DND-41 (cell line): Measurements from ENCODE around the gene SLC23A1.
A peak's percentile ranks its signal among the peaks of the same experiment; 100 is the strongest.

Experiments used
- ATAC-seq: fragments of 200-7000 bp; cut with Tn5 transposase; 3 replicates; pipeline ENCODE4 v1.9.1; 2021; ENCODE audit warnings: low read depth; ENCODE audit not compliant: insufficient read depth
- DNase-seq: peaks from one replicate; pipeline ENCODE4 v3.0.0-alpha.2; 2020
- H2AFZ ChIP-seq: 2 replicates; pipeline ENCODE4 v1.6.0; 2012; ENCODE audit warnings: low read depth, low read length
- H3K27ac ChIP-seq: 2 replicates; pipeline ENCODE4 v1.5.1; 2012; ENCODE audit warnings: low read length, inconsistent platforms
- H3K27me3 ChIP-seq: fragments of 200-600 bp; sonication (generic); 2 replicates; pipeline ENCODE4 v1.6.0; 2012; ENCODE audit warnings: low read length, mild to moderate bottlenecking, inconsistent platforms; ENCODE audit not compliant: insufficient read depth, poor library complexity
- H3K36me3 ChIP-seq: 2 replicates; pipeline ENCODE4 v1.5.1; 2012; ENCODE audit warnings: low read length, inconsistent platforms; ENCODE audit not compliant: insufficient read depth
- H3K4me1 ChIP-seq: 2 replicates; pipeline ENCODE4 v1.5.1; 2012; ENCODE audit warnings: mild to moderate bottlenecking, low read length; ENCODE audit not compliant: insufficient read depth
- H3K4me2 ChIP-seq: 2 replicates; pipeline ENCODE4 v1.6.0; 2012; ENCODE audit warnings: mild to moderate bottlenecking, moderate library complexity, low read length, inconsistent platforms; ENCODE audit not compliant: insufficient read depth
- H3K4me3 ChIP-seq, 2 experiments: fragments of 200-600 bp in 1 of 2; shearing (Covaris generic) in 1 of 2; 2 replicates each; pipeline ENCODE4 v1.5.1; 2012 to 2016; ENCODE audit warnings: inconsistent platforms in 2 of 2, low read length in 2 of 2, mild to moderate bottlenecking in 2 of 2, low read depth in 1 of 2, moderate library complexity in 1 of 2
- H3K79me2 ChIP-seq: 2 replicates; pipeline ENCODE4 v1.6.0; 2012; ENCODE audit warnings: low read length, inconsistent platforms; ENCODE audit not compliant: insufficient read depth
- H3K9ac ChIP-seq: 2 replicates; pipeline ENCODE4 v1.6.0; 2012; ENCODE audit warnings: low read depth, mild to moderate bottlenecking, inconsistent platforms, low read length, moderate library complexity
- H3K9me3 ChIP-seq: 2 replicates; pipeline ENCODE4 v1.5.1; 2012; ENCODE audit warnings: low read length, moderate library complexity, mild to moderate bottlenecking, inconsistent platforms; ENCODE audit not compliant: insufficient read depth, severe bottlenecking
- H4K20me1 ChIP-seq: 2 replicates; pipeline ENCODE4 v1.6.0; 2012; ENCODE audit warnings: low read length; ENCODE audit not compliant: insufficient read depth
- EZH2 ChIP-seq: IDR thresholded peaks from 3 replicates; pipeline ENCODE4 v1.6.1; 2012; ENCODE audit warnings: borderline replicate concordance, low read depth, mild to moderate bottlenecking, moderate library complexity, low read length, inconsistent platforms; ENCODE audit not compliant: severe bottlenecking
- TF ChIP-seq, protein P1 (sequence below): IDR thresholded peaks from 2 replicates; pipeline ENCODE4 v1.5.1; 2012; ENCODE audit warnings: borderline replicate concordance, low read length, moderate library complexity, mild to moderate bottlenecking; ENCODE audit not compliant: poor library complexity, severe bottlenecking; ENCODE audit errors: extremely low read depth

Gene SLC23A1

GRCh38 chr5:139392678-139393496 is 9.8 kb upstream of the SLC23A1 start:
- peak overlapping the region; percentile 65 to 75; a peak in 3 of 4 replicates for H3K4me3 ChIP-seq
- peaks cover 38% of the 10 kb centered on the region for H4K20me1 ChIP-seq
- peaks cover 64% of the 10 kb centered on the region for H3K4me1 ChIP-seq
- DNase-seq, result peak; percentile 91
- peak overlapping the region; percentile 99 for H3K27ac ChIP-seq
- no peaks in the 10 kb centered on the region for H3K9me3 ChIP-seq
- H3K36me3 ChIP-seq, result peaks cover 51% of the 10 kb centered on the region
- H3K9ac ChIP-seq, result peak overlapping the region; percentile 87
- TF ChIP-seq, protein P1, sequence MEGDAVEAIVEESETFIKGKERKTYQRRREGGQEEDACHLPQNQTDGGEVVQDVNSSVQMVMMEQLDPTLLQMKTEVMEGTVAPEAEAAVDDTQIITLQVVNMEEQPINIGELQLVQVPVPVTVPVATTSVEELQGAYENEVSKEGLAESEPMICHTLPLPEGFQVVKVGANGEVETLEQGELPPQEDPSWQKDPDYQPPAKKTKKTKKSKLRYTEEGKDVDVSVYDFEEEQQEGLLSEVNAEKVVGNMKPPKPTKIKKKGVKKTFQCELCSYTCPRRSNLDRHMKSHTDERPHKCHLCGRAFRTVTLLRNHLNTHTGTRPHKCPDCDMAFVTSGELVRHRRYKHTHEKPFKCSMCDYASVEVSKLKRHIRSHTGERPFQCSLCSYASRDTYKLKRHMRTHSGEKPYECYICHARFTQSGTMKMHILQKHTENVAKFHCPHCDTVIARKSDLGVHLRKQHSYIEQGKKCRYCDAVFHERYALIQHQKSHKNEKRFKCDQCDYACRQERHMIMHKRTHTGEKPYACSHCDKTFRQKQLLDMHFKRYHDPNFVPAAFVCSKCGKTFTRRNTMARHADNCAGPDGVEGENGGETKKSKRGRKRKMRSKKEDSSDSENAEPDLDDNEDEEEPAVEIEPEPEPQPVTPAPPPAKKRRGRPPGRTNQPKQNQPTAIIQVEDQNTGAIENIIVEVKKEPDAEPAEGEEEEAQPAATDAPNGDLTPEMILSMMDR, result peak; percentile 84
- no peak for TF ChIP-seq EZH2
- H2AFZ ChIP-seq, result peak overlapping the region; percentile 70
- peak overlapping the region; percentile 96 for H3K4me2 ChIP-seq
- H3K79me2 ChIP-seq, result peaks cover 81% of the 10 kb centered on the region
- no peaks in the 10 kb centered on the region for H3K27me3 ChIP-seq
- ATAC-seq, result peak; percentile 54

DNA sequence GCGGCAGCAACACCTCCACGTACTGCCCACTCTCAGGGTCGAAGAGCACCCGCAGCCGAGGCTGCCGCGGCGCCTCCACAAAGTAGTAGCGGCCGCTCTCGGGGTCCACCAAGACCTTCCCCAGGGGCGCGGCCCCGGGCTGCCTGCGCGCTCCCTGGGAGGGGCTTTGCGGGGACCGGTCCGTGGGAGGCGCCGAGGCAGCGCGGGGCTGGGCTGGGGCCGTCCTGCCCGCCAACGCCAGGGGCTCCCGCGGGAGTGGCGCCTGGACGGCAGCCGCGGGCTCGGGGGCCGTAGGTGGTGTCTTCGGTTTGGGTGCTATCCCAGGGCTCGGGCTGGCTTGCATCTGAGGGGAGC is 9.2 kb upstream of the SLC23A1 start:
- ATAC-seq (peak; percentile 29), DNase-seq (no peak)
- peaks cover 87% of the 10 kb centered on the region for H3K79me2 ChIP-seq
- H3K4me1 ChIP-seq, result peaks cover 70% of the 10 kb centered on the region
- peak overlapping the region; percentile 96 for H3K4me2 ChIP-seq
- H2AFZ ChIP-seq, result peak overlapping the region; percentile 70
- TF ChIP-seq, protein P1, result no peak
- no peak for TF ChIP-seq EZH2
- H3K9ac ChIP-seq, result peak overlapping the region; percentile 87
- no peaks in the 10 kb centered on the region for H3K9me3 ChIP-seq
- no peaks in the 10 kb centered on the region for H3K27me3 ChIP-seq
- peaks cover 57% of the 10 kb centered on the region for H3K36me3 ChIP-seq
- H3K27ac ChIP-seq, result peak overlapping the region; percentile 99
- peaks cover 44% of the 10 kb centered on the region for H4K20me1 ChIP-seq
- H3K4me3 ChIP-seq, result peak overlapping the region; percentile 65 to 75

- Histone ChIP-seq H2AFZ (peak overlapping the region; percentile 70), H3K4me2 (peak overlapping the region; percentile 96), H3K27me3 (no peaks in the 10 kb centered on the region), H3K27ac (peak overlapping the region; percentile 99), H3K79me2 (peaks cover 92% of the 10 kb centered on the region), H4K20me1 (peaks cover 44% of the 10 kb centered on the region), H3K4me1 (peaks cover 72% of the 10 kb centered on the region), H3K9ac (peak overlapping the region; percentile 87), H3K4me3 (peak overlapping the region; percentile 65 to 75), H3K9me3 (no peaks in the 10 kb centered on the region), H3K36me3 (peaks cover 57% of the 10 kb centered on the region)
- peak; percentile 80 for DNase-seq
- TF ChIP-seq, protein P1, result no peak
- no peak for TF ChIP-seq EZH2
- ATAC-seq, result peak; percentile 12
Measured at GRCh38 chr5:139391570-139392323, 8.7 kb upstream of the SLC23A1 start.
